Vagina (tissue), 2 donors: ENCODE results near the gene IMMP2L.

Experiments used
- POLR2A ChIP-seq, 2 donors: fragments of 450-650 bp; IDR thresholded peaks; one replicate each; pipeline ENCODE4 v1.6.1; 2017; ENCODE audit warnings: antibody characterized with exemption in 2 of 2, mild to moderate bottlenecking in 2 of 2, moderate library complexity in 2 of 2
- POLR2AphosphoS5 ChIP-seq, 2 donors: sonication (generic); formaldehyde crosslinking; IDR thresholded peaks; one replicate each; pipeline ENCODE4 v1.9.0; 2017; ENCODE audit warnings: antibody characterized with exemption in 2 of 2, mild to moderate bottlenecking in 2 of 2, low read depth in 1 of 2; ENCODE audit not compliant: insufficient read depth in 1 of 2
- TF ChIP-seq, protein P1 (sequence below), 3 experiments: fragments of 450-650 bp in 2 of 3; fragments of 200-600 bp in 1 of 3; sonication (generic) in 1 of 3; IDR thresholded peaks; one replicate each; pipeline ENCODE4 v1.5.1; 2017 to 2019; ENCODE audit warnings: antibody characterized with exemption in 3 of 3, mild to moderate bottlenecking in 2 of 3, moderate library complexity in 2 of 3

DNA sequence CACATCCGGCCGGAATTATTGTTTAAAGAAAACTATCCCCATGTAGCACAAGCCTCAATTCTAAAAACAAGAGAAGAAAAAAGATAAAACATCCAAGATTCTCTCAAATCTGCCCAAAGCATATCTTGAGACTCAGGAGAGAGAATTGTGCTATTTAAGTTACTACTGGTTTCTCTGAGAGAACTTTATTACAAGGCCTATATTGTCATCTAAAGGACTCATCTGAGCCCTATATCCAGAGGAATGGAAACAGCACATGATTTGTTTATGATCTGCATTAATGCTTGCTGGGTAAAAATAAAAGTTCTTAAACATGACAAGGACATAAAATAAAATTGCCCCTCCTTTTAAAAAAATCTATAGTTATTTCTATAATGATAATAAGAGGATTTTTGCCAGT lies 446.3 kb downstream of the IMMP2L start:
- TF ChIP-seq, protein P1, sequence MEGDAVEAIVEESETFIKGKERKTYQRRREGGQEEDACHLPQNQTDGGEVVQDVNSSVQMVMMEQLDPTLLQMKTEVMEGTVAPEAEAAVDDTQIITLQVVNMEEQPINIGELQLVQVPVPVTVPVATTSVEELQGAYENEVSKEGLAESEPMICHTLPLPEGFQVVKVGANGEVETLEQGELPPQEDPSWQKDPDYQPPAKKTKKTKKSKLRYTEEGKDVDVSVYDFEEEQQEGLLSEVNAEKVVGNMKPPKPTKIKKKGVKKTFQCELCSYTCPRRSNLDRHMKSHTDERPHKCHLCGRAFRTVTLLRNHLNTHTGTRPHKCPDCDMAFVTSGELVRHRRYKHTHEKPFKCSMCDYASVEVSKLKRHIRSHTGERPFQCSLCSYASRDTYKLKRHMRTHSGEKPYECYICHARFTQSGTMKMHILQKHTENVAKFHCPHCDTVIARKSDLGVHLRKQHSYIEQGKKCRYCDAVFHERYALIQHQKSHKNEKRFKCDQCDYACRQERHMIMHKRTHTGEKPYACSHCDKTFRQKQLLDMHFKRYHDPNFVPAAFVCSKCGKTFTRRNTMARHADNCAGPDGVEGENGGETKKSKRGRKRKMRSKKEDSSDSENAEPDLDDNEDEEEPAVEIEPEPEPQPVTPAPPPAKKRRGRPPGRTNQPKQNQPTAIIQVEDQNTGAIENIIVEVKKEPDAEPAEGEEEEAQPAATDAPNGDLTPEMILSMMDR (IDR thresholded peaks at IDR 0.05), result no peak
- no peak for TF ChIP-seq POLR2A (IDR thresholded peaks at IDR 0.05)
- no peak for TF ChIP-seq POLR2AphosphoS5 (IDR thresholded peaks at IDR 0.05; ENCODE audit: insufficient read depth in 1 of 2, low read depth in 1 of 2)
